SH-SY5Y (cell line): Measurements from ENCODE around the gene MAP4K3.

ENCODE experiments used
- GATA2 ChIP-seq: IDR thresholded peaks from 2 replicates; pipeline ENCODE4 v1.6.1; 2011; ENCODE audit warnings: mild to moderate bottlenecking, low read depth, low read length
- GATA3 ChIP-seq: IDR thresholded peaks from 2 replicates; pipeline ENCODE4 v1.6.1; 2011; ENCODE audit warnings: low read depth, mild to moderate bottlenecking, low read length, moderate library complexity

MAP4K3 gene

DNA sequence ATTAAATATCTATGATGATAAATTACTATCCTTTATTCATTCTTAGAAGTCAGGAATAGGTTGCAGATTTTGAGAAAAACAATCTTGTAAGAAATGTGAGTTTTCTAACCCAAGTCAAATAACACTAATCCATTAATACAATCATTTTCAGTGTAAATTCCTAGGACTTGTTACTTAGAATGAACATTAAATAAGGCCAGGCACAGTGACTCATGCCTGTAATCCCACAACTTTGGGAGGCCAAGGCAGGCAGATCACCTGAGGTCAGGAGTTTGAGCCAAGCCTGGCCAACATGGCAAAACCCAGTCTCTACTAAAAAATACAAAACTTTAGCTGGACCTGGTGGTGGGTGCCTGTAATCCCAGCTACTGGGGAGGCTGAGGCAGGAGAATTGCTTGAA is 147.5 kb downstream of the MAP4K3 start:
- TF ChIP-seq GATA2 (no peak), GATA3 (no peak)

DNA sequence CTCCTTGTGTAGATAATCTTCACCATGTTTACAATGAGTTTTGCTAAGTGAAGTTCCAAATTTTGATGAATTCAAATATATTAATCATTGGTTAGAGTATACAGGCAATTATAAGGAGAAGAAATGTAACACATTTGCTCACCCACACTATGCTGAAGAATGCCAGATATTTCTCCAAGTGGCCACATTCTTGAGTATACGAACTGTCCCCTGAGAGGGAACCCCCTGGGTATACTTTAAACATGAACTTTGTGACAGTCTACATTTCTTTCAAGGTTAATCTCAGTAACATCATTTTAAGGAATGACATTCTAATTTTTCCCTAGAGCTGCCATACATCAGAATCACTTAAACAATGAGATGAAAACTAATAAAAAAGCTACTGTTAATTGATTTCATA is 153.5 kb downstream of the MAP4K3 start:
- TF ChIP-seq GATA2 (no peak), GATA3 (no peak)

DNA sequence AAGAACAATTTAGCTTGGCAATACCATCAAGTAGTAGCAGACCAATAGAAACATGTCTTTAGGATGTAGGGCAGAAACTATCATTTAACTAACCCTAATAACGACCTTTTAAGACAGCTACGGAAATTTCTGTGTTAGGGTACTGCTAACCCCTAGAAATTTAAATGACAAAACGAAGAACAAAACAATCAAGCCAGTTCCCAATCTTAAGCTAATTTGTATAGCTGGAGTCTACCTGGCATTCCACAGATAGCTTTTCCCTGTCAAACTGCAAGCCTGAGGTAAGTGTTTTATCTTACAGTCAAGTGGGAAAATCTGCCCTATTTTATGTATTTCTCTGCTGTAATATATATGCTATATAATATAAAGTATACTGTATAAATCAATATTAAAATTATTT is 155.7 kb downstream of the MAP4K3 start:
- TF ChIP-seq GATA3: no peak
- no peak for TF ChIP-seq GATA2

DNA sequence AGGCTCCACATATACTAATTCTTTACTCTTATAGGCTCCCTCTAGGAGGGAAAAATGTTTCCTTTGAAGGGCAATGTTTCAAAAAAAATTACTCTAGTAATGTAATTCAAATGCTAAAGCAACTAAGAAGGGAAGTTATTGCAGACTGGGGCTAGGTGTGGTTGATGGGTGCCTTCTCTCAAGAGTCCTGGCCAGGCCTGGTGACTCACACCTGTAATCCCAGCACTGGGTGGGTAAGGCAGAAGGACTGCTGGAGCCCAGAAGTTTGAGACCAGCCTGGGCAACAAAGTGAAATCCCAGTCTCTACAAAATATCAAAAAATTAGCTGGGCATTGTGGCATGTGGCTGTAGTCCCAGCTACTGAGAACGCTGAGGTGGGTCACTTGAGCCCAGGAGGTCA is 162.1 kb downstream of the MAP4K3 start:
- TF ChIP-seq GATA2 (no peak), GATA3 (no peak)

DNA sequence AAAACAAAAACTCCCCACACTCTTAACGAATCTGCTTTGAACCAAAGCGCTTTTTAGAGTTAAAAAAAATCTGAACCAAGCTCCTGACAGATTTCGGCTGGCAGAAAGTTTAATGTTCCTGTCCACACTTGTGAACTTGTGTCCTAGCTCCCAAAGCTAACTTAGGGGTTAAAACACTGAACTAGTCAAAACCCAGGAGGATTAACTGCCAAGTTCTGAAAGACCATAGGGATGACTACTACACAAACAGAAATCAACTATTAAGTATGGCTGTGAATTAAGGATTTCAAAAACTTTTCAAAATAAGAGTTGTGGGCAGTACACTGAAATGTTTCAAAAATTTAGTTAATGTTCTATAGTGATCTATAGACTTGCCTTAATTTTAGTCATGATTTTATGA is 167.1 kb downstream of the MAP4K3 start:
- TF ChIP-seq GATA2 (no peak), GATA3 (no peak)

DNA sequence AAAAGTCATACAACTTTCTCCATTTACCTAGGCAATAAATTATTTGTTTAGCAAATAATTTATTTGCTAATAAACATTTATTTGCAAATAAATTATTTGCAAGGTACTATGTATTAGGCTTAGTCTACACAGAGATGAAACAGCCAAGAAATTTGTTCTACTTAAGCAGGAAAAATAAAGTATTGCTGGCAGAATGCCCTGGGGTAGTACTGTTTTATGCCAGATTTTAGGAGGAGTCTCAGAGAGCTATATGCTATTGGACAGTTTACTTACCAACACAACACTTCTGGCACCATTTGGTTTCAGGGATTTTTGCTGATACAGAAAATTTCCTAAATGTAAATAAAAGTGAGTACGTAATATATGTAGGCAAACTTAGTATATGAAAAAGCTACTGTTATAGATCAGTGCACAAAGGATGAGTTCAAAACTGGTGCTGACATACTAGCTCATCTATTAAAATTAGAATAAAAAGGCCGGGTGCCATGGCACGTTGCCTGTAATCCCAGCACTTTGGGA is 170.1 kb downstream of the MAP4K3 start:
- TF ChIP-seq GATA2: no peak
- no peak for TF ChIP-seq GATA3

DNA sequence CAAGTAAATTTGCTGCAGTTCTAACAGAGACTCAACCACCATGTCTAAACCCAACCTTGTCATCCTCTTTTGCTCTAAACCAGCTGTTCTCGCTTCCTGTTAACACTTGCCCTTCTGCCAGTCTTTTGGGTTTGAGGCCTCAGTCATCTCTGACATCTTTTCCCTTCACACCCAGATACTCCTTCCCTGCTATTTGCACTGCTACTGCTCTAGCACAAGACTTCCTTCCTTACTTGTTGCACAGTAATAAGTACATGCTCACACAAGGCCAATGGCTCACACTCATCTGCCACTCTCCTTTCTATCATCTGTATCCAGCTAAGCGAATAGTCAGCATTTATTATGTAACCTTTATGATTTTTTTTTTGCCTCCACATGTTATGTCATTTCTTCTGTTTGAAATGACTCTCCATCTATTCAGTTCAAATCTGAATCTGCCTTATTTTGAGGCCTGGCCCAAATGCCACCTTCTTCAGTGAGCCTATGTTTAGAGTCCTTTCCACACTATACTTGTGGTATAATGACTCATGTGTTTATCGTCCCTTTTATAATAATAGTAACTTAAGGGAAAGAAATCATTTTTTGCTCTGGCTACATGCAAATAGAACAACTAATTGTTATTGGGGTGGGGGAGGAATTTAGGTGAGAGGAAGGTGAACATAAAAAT is 170.8 kb downstream of the MAP4K3 start:
- TF ChIP-seq GATA3 (no peak), GATA2 (no peak)

DNA sequence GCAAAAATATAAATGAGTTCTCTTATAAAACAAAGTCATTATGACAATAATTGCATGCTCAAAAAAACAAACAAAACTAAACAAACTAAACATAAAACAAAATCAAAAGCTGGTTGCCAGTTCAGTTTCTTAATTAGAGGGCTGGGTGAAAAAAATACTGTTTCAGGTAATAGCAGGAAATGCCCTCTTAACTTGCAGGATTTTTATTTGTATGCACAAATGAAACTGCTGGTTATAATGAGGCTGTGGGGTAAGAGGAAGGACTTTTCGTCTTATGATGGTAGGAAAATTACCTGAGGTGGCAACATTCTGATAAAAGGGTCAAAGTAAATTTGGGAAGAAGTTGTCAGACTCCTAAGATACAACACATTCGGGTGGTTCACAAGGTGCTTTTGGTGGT is 171.8 kb downstream of the MAP4K3 start:
- TF ChIP-seq GATA3 (no peak), GATA2 (no peak)

DNA sequence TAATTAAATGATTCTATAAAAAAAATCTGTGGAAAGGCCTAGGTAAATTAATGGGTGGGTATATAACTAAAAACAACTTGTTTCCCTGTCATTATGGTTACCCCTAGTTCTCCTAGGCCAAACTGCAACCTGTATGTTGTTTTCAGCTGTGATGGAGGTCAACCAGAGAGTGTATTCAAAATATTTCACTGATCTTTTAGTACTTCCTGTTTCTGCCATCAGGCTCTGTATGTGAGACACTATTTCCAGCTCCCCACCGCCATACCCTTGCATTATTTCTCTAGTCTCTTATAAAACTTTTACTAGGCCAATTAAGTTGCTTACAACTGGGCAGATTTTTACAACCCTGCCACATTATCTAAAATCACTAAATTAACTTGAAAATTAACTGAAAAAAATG is 172.4 kb downstream of the MAP4K3 start:
- TF ChIP-seq GATA2: no peak
- TF ChIP-seq GATA3: no peak

DNA sequence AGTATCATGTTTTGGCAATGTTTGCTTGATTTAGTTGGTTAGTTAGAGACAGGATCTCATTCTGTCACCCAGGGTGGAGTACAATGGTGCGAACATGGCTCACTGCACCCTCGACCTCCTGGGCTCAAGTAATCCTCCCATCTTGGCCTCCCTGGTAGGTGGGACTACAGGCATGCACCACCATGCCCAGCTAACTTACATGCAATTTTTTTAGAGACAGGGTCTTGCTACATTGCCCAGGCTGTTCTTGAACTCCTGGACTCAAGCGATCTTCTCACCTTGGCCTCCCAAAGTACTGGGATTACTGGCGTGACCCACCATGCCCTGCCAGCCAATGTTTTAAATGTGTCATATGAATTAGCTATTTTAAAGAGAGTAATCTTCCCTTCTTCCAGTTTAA is 177.0 kb downstream of the MAP4K3 start:
- TF ChIP-seq GATA3 (no peak), GATA2 (no peak)

DNA sequence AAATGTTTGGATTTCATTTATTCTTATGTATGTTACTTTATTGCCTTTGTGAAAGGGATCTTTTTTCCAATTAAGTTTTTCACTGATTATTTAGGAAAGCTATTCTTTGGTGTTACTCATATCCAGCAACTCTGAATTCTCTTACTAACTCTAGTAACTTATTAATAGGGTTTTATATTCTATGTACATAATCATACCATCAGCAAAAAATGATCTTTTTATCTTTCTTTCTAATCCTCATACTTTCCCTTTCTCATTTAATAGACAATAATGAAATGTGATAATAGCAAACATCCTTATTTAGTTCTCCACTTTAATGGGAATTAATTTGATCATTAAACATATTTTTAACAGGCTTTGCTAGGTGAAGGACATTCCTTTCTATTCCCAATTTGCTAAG is 181.0 kb downstream of the MAP4K3 start:
- no peak for TF ChIP-seq GATA2
- TF ChIP-seq GATA3: no peak

DNA sequence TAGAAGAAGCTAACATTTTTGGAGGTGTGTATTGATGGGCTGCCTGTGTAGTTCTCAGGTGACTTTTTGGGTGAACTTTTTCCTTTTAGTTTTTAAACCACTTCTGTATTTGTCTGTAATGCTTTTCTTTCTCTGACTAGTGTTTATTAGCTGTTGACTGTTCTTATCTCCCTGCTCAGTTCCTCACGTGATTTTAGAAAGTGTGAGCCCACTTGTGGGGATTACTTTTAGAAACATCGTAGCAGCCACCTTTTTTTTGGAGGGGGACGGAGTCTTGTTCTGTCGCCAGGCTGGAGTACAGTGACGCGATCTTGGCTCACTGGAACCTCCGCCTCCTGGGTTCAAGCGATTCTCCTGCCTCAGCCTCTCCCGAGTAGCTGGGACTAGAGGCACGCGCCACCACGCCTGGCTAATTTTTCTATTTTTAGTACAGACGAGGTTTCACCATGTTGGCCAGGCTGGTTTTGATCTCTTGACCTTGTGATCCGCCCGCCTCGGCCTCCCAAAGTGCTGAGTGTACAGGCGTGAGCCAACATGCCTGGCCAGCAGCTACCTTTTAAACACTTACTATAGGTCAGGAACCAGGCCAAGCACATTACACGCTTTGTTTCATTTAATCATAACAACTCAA is 184.1 kb downstream of the MAP4K3 start:
- TF ChIP-seq GATA2 (no peak), GATA3 (no peak)

DNA sequence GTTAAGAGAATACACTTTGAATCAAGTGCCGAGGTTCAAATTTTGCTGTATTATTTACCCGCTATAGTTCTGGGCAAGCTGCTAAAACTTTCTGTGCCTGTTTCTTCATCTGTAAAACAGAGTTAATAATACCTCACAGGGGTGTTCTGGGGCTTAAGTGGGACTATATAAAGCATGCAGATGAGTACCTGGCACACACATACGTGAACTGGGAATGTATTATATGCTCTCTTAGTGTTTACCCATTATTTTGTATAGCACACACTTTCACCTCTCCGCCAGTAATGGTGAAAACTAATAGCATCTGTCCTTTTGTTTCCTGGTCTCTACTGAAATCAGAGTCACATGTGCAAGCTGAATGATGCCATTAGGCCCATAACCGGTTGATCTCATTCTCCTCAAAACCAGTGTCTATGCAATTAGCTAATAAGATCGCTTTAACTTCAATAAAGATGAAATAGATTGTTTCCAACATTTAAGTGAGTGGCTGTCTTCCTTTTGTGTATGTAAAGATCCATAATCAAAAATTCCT is 189.5 kb downstream of the MAP4K3 start:
- TF ChIP-seq GATA3: no peak
- TF ChIP-seq GATA2: no peak

DNA sequence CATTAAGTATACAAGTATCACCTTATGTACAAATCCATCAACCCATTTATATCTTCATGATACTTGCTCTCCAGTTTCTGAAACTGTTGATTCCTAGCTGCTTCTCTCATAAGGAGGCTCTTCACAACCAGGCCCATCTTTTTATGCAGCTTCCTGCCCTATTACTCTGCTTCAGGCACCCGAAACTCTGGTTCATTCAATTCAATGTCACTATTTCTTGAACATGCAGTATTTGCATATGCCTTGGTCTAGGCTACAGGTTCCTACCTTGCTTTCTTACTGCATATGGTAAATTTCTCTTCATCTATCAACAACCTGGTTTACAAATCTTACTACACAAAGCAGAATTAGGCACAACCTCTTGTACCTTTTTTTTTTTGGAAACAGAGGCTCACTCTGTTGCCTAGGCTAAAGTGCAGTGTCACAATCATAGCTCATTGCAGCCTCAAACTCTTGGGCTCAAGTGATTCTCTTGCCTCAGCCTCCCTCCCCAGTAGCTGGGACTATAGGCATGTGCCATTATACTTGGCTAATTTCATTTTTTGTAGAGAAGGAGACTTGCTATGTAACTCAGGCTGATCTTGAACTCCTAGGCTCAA is 190.6 kb downstream of the MAP4K3 start:
- no peak for TF ChIP-seq GATA3

DNA sequence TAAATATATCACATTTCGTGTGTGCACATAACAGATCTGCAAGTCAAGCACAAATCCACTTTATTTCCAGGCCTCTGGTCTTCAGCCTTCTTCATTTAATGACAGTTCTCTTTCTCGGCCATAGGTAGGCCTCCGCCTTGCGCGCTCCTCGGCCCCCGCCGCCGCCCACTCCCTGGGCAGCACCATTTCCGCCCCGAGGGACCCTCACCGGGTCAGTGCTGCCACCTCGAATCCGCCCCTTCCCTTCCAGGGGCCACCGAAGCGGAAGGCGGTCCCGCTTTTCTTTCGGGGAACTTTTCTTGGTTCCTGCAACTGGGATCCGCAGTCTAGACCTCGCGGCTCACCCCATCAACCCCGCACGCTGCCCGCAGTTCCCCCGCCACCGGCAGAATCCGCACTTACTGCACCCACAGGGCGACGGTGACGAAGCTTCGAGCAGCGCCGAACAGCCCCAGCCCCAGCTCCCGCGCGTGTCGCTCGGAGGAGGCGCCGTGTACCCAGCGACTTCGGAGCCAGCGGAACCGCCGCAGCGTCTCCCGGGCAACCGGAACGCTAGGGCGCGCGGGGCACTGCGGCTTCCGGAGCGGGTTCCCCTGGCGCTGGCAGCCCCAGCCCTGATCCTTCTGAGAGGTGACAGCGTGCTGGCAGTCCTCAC is 193.5 kb downstream of the MAP4K3 start, which contains the start of gene CDKL4:
TSS of gene CDKL4 (minus strand) at position 502 of the 655 bp plus-strand sequence.
- no peak for TF ChIP-seq GATA2
- no peak for TF ChIP-seq GATA3
